A673 (cell line): ENCODE data around the gene TPM2. TPM values are rescaled to one million over a fixed set of nuclear protein-coding genes. Genes with fewer than 3 reads are reported as not detected.

ENCODE experiments used
- BruUV-seq: library from RNA; stranded (reverse); fragments of 400-500 nt; replicated peaks from 2 replicates; lab custom pipeline; 2021; lab: Mats Ljungman, UMichigan
- CTCF ChIA-PET: fragments of 300-600 bp; sonication (Branson Sonifier 250); formaldehyde crosslinking; loops from one replicate; lab custom pipeline; 2022; ENCODE audit warnings: antibody characterized with exemption; lab: Charles Lee
- POLR2A ChIA-PET: fragments of 300-600 bp; sonication (Branson Sonifier 250); formaldehyde crosslinking; loops from one replicate; lab custom pipeline; 2022; ENCODE audit warnings: antibody characterized with exemption; ENCODE audit not compliant: low non-redundant PET; lab: Charles Lee
- DNase-seq: peaks from one replicate; pipeline ENCODE4 v3.0.0-alpha.2; 2015; ENCODE audit warnings: low spot score
- H3K27ac ChIP-seq: fragments of 200-600 bp; sonication (generic); 2 replicates; pipeline ENCODE4 v1.5.1; 2016; ENCODE audit warnings: mixed run types, low read depth, mild to moderate bottlenecking, mixed read lengths, antibody characterized with exemption, low read length; ENCODE audit not compliant: poor library complexity, severe bottlenecking
- H3K27me3 ChIP-seq: fragments of 200-600 bp; sonication (generic); replicated peaks from 2 replicates; pipeline ENCODE4 v1.6.1; 2017; ENCODE audit warnings: mixed run types, low read depth, mild to moderate bottlenecking, mixed read lengths, antibody characterized with exemption, low read length; ENCODE audit not compliant: insufficient read depth, poor library complexity
- H3K36me3 ChIP-seq: fragments of 200-600 bp; sonication (generic); 2 replicates; pipeline ENCODE4 v1.6.1; 2016; ENCODE audit warnings: mixed run types, mild to moderate bottlenecking, mixed read lengths, antibody characterized with exemption, low read length; ENCODE audit not compliant: insufficient read depth, poor library complexity, severe bottlenecking
- H3K4me1 ChIP-seq: fragments of 200-600 bp; sonication (generic); 2 replicates; pipeline ENCODE4 v1.6.1; 2017; ENCODE audit warnings: mixed run types, mild to moderate bottlenecking, mixed read lengths, antibody characterized with exemption, low read length; ENCODE audit not compliant: insufficient read depth, poor library complexity, severe bottlenecking
- H3K4me3 ChIP-seq: fragments of 200-600 bp; sonication (generic); 2 replicates; pipeline ENCODE4 v1.5.1; 2016; ENCODE audit warnings: low read depth, mixed run types, mild to moderate bottlenecking, mixed read lengths, low read length; ENCODE audit not compliant: poor library complexity, severe bottlenecking
- H3K9me3 ChIP-seq: fragments of 200-600 bp; sonication (generic); 2 replicates; pipeline ENCODE4 v1.6.1; 2016; ENCODE audit warnings: mixed run types, low read depth, mild to moderate bottlenecking, mixed read lengths, antibody characterized with exemption, low read length; ENCODE audit not compliant: poor library complexity, severe bottlenecking
- CTCF ChIP-seq: fragments of 300-800, 200-600 bp; sonication (generic); conservative IDR thresholded peaks from 2 replicates; pipeline ENCODE4 v1.5.1; 2017; ENCODE audit warnings: low read depth, mild to moderate bottlenecking, antibody characterized with exemption, low read length, moderate library complexity, mixed read lengths
- EZH2 ChIP-seq: fragments of 200-600 bp; sonication (generic); IDR thresholded peaks from 2 replicates; pipeline ENCODE4 v1.6.1; 2017; ENCODE audit warnings: borderline replicate concordance, low read depth, mild to moderate bottlenecking, mixed read lengths, antibody characterized with exemption, low read length; ENCODE audit not compliant: poor library complexity, severe bottlenecking
- intact Hi-C: fragments of 100-400 bp; cut with micrococcal nuclease; formaldehyde crosslinking; loops from one replicate; pipeline ENCODE4 v1.10.0; 2022; ENCODE audit not compliant: unreplicated experiment
- total RNA-seq: library from RNA; stranded (reverse); gene quantifications from 2 replicates; pipeline ENCODE4 v1.2.3, GENCODE V29; 2021

Gene TPM2
- total RNA-seq, 1 experiment from 2014 or later = 44.3 TPM

DNA sequence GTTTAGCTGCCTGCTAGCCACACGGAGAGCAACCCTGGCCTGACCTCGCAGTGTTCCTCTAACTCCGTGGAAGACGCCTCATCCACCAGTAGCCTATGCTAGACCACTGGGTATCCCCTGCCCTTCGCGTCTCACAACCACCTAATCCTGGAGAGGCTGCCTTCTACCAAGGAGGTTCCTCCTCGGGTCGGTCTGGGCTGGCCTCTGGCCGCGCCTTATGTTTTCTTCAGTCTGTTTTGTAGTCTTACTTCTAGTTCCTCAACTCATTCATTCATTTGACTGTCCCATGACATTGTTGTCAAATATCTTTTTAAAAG, 1.6 kb upstream of the TPM2 start:
- no TSS peak for BruUV-seq

DNA sequence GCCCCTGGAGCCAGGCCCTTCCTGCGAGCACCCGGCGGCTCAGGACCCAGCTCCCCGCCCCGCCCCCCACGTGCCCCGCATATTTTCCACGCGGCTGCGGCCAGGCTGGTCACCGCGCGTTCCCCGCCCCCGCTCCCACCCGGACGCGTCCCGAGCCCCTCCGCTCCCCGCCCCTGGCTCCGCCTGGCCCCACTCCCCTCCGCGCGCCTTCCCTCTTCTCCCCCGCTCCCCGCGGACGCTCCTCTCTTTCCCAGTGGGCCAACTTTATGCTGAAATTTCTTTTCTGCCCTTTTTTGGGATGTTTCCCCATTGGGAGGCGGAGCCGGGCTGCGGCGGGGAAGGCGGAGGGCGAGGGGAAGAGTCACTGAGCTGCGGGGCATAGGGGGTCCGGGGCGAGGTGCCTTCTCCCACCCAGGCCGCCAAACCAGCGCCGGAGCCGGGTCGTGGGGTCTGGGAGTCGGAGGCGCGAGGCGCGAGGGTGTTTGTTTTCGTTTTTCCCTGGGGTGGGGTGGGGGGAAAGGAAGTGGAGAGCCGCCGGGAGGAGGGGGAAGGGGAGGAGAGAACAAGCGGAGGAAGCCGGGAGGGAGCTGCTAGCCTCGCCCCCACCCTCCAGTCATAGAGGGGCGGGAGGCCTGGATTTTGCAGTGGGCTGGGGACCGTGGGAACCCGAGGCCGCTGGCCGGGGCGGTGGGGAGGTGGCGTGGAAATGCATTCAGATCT, 1.0 kb upstream of the TPM2 start:
- peak overlapping the region; percentile 77 for H3K4me3 ChIP-seq
- no peaks in the 10 kb centered on the region for H3K9me3 ChIP-seq
- H3K36me3 ChIP-seq = peaks cover 2% of the 10 kb centered on the region
- TF ChIP-seq EZH2 = no peak
- no peak for TF ChIP-seq CTCF
- peak; percentile 71 for DNase-seq
- ChIA-PET CTCF (interaction anchor here (0.7 kb wide), 1 partner anchor 30 kb away, joined by 5 read pairs; no protein-coding TSS in a partner anchor), POLR2A (interaction anchor here (0.5 to 0.8 kb wide), 5 partner anchors 15 to 952 kb away, joined by 3 to 7 read pairs (median 4); no protein-coding TSS in a partner anchor)
- H3K27ac ChIP-seq = peak overlapping the region; percentile 92
- intact Hi-C loops = no loop called here
- BruUV-seq = no TSS peak
- H3K27me3 ChIP-seq = no peaks in the 10 kb centered on the region
- peaks cover 25% of the 10 kb centered on the region for H3K4me1 ChIP-seq

More for the DNA sequence above, 1.6 kb upstream of the TPM2 start:
- peak overlapping the region; percentile 92 for H3K27ac ChIP-seq
- POLR2A ChIA-PET = interaction anchor here (0.5 to 0.8 kb wide), 4 partner anchors 78 to 952 kb away, joined by 3 to 7 read pairs (median 4); no protein-coding TSS in a partner anchor
- peaks cover 25% of the 10 kb centered on the region for H3K4me1 ChIP-seq
- peaks cover 4% of the 10 kb centered on the region for H3K36me3 ChIP-seq
- DNase-seq = no peak
- no peaks in the 10 kb centered on the region for H3K9me3 ChIP-seq
- intact Hi-C loops = no loop called here
- H3K27me3 ChIP-seq = no peaks in the 10 kb centered on the region
- TF ChIP-seq EZH2 (no peak), CTCF (no peak)
- peak overlapping the region; percentile 77 for H3K4me3 ChIP-seq
- CTCF ChIA-PET = interaction anchor here (0.7 kb wide), 1 partner anchor 88 kb away, joined by 4 read pairs; no protein-coding TSS in a partner anchor

DNA sequence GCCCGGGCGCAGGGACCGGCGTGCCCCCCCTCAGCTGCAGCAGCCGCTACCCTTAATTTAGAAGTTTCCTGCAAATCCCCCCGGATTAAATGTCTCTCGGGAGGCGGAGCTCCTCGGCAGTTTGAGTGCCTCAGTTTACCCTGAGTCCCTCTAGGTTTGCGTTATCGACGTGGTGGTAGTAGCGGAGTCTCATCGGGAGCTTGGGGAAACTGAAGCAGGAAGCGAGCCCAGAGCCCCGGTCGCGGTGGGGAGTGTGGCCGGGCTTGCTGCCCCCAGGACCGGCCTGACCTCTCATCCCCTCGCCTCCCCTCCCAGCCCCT, 529 bp upstream of the TPM2 start:
- no peaks in the 10 kb centered on the region for H3K27me3 ChIP-seq
- intact Hi-C loops = no loop called here
- no TSS peak for BruUV-seq
- H3K36me3 ChIP-seq = no peaks in the 10 kb centered on the region
- POLR2A ChIA-PET = interaction anchor here (0.7 kb wide), 1 partner anchor 15 kb away, joined by 4 read pairs; no protein-coding TSS in a partner anchor
- no peak for DNase-seq
- peak overlapping the region; percentile 92 for H3K27ac ChIP-seq
- peaks cover 25% of the 10 kb centered on the region for H3K4me1 ChIP-seq
- CTCF ChIA-PET = interaction anchor here (0.7 kb wide), 1 partner anchor 30 kb away, joined by 5 read pairs; no protein-coding TSS in a partner anchor
- H3K4me3 ChIP-seq = peak overlapping the region; percentile 77
- H3K9me3 ChIP-seq = no peaks in the 10 kb centered on the region
- no peak for TF ChIP-seq CTCF
- no peak for TF ChIP-seq EZH2
